ENCODE data around the gene L3MBTL1. TPM values are rescaled to one million over a fixed set of nuclear protein-coding genes. Genes with fewer than 3 reads are reported as not detected.

Gene L3MBTL1
- total RNA-seq, 4 donors from 2014 or later = 12.5 to 45.3 (median 29.2) TPM

GRCh38 chr20:43525021-43525420, 17.5 kb downstream of the L3MBTL1 start:
- no peak for TF ChIP-seq CTCF (IDR thresholded peaks at IDR 0.05)
- TF ChIP-seq POLR2A (IDR thresholded peaks at IDR 0.05) = no peak
- Histone ChIP-seq H3K27me3 (no peaks in the 10 kb centered on the region), H3K4me1 (no peaks in the 10 kb centered on the region), H3K9me3 (no peaks in the 10 kb centered on the region), H3K4me3 (replicated peaks in 1 of 3) (no peak overlapping the region), H3K36me3 (no peaks in the 10 kb centered on the region), H3K27ac (no peak overlapping the region)
- no peak for DNase-seq
- WGBS, 2 donors = 79 to 90% methylated on average over 5 of the region's 5 CpGs
- intact Hi-C loops (cut with DNase I) = no loop called here

GRCh38 chr20:43528258-43528875, 20.9 kb downstream of the L3MBTL1 start:
- no peak overlapping the region for H3K4me3 ChIP-seq (replicated peaks in 1 of 3)
- WGBS, 2 donors = 85 to 93% methylated on average over 8 of the region's 8 CpGs
- H3K9me3 ChIP-seq = no peaks in the 10 kb centered on the region
- intact Hi-C loops (cut with DNase I) = no loop called here
- H3K4me1 ChIP-seq = no peaks in the 10 kb centered on the region
- H3K27ac ChIP-seq = no peak overlapping the region
- H3K36me3 ChIP-seq = no peaks in the 10 kb centered on the region
- DNase-seq = no peak
- H3K27me3 ChIP-seq = no peaks in the 10 kb centered on the region
- TF ChIP-seq CTCF (IDR thresholded peaks at IDR 0.05) (no peak), POLR2A (IDR thresholded peaks at IDR 0.05) (no peak)

- H3K27ac ChIP-seq = no peak overlapping the region
- H3K27me3 ChIP-seq = no peaks in the 10 kb centered on the region
- 93 to 94% methylated on average over 5 of the region's 5 CpGs for WGBS, 2 donors
- no peaks in the 10 kb centered on the region for H3K36me3 ChIP-seq
- no peak for DNase-seq
- H3K4me1 ChIP-seq = no peaks in the 10 kb centered on the region
- intact Hi-C loops (cut with DNase I) = no loop called here
- H3K4me3 ChIP-seq (replicated peaks in 1 of 3) = no peak overlapping the region
- H3K9me3 ChIP-seq = no peaks in the 10 kb centered on the region
- TF ChIP-seq POLR2A (IDR thresholded peaks at IDR 0.05) = no peak
- TF ChIP-seq CTCF (IDR thresholded peaks at IDR 0.05) = no peak
Measured at GRCh38 chr20:43529051-43529450, 21.6 kb downstream of the L3MBTL1 start.

- intact Hi-C loops (cut with DNase I) = loop anchor here (10.0 kb wide), 1 partner anchor 555 kb away; no protein-coding TSS in a partner anchor
- Histone ChIP-seq H3K4me3 (replicated peaks in 1 of 3) (no peak overlapping the region), H3K27ac (no peak overlapping the region), H3K27me3 (no peaks in the 10 kb centered on the region), H3K36me3 (no peaks in the 10 kb centered on the region), H3K9me3 (no peaks in the 10 kb centered on the region), H3K4me1 (no peaks in the 10 kb centered on the region)
- 82 to 83% methylated on average over 3 of the region's 3 CpGs for WGBS, 2 donors
- TF ChIP-seq POLR2A (IDR thresholded peaks at IDR 0.05) (no peak), CTCF (IDR thresholded peaks at IDR 0.05) (no peak)
- no peak for DNase-seq
Measured at GRCh38 chr20:43529457-43530153, 22.1 kb downstream of the L3MBTL1 start.

Data from thyroid gland (tissue), 4 donors.